Gastroesophageal sphincter (tissue), 4 donors: ENCODE data around the gene CBX8. TPM values are rescaled to one million over a fixed set of nuclear protein-coding genes. Genes with fewer than 3 reads are reported as not detected.

Experiments used
- ATAC-seq: fragments of 150-250 bp; one replicate; pipeline ENCODE4 v1.9.1; 2016; ENCODE audit warnings: mild to moderate bottlenecking, moderate library complexity
- H3K27ac ChIP-seq, 4 donors: fragments of 200-600 bp; sonication (generic) in 3 of 4; 1 replicate in 3 of 4; 2 replicates in 1 of 4; pipeline ENCODE4 v1.5.1; 2016 to 2019
- H3K27me3 ChIP-seq: fragments of 200-600 bp; sonication (generic); one replicate; pipeline ENCODE4 v1.5.1; 2019
- H3K36me3 ChIP-seq, 2 donors: fragments of 200-600 bp; sonication (generic); one replicate each; pipeline ENCODE4 v1.5.1; 2019; ENCODE audit warnings: control low read depth in 1 of 2
- H3K4me1 ChIP-seq, 3 donors: fragments of 200-600 bp; sonication (generic); 1 replicate in 2 of 3; 2 replicates in 1 of 3; pipeline ENCODE4 v1.5.1; 2016 to 2019; ENCODE audit warnings: control low read depth in 2 of 3
- H3K4me3 ChIP-seq, 2 donors: fragments of 200-600 bp; sonication (generic); one replicate each; pipeline ENCODE4 v1.5.1; 2019; ENCODE audit warnings: mild to moderate bottlenecking in 1 of 2, moderate library complexity in 1 of 2
- H3K9me3 ChIP-seq, 3 donors: fragments of 200-600 bp; sonication (generic); one replicate each; pipeline ENCODE4 v1.5.1; 2017 to 2019; ENCODE audit warnings: control low read depth in 2 of 3
- CTCF ChIP-seq, 4 experiments: fragments of 200-600 bp in 2 of 4; fragments of 450-650 bp in 2 of 4; sonication (generic) in 1 of 4; IDR thresholded peaks; one replicate each; pipeline ENCODE4 v1.5.1; 2017 to 2019; ENCODE audit warnings: antibody characterized with exemption in 4 of 4, mild to moderate bottlenecking in 2 of 4, moderate library complexity in 2 of 4
- EP300 ChIP-seq: sonication (generic); formaldehyde crosslinking; IDR thresholded peaks from one replicate; pipeline ENCODE4 v1.6.1; 2017; ENCODE audit warnings: antibody characterized with exemption, mild to moderate bottlenecking
- POLR2A ChIP-seq, 2 donors: fragments of 450-650 bp; IDR thresholded peaks; one replicate each; pipeline ENCODE4 v1.6.1; 2017; ENCODE audit warnings: antibody characterized with exemption in 2 of 2, mild to moderate bottlenecking in 2 of 2, moderate library complexity in 1 of 2
- POLR2AphosphoS5 ChIP-seq: sonication (generic); formaldehyde crosslinking; IDR thresholded peaks from one replicate; pipeline ENCODE4 v1.6.1; 2017; ENCODE audit warnings: antibody characterized with exemption
- WGBS, 2 donors: methylation state at CpG; one replicate each; pipeline ENCODE4 v1.1.5; 2018; ENCODE audit warnings: low coverage in 1 of 2; 5-methylcytosine and 5-hydroxymethylcytosine counted together
- total RNA-seq, 4 donors: library from RNA; depleted of rRNA; stranded (reverse); fragments of >200 nt; gene quantifications; one replicate each; pipeline ENCODE4 v1.1.0, GENCODE V29; 2016

The CBX8 gene
- total RNA-seq, result 10 to 100 TPM in 1 of 4 donors, 1 to 10 TPM in 2, under 1 TPM in 1; 0.40 to 10.6 (median 3.9) TPM

DNA sequence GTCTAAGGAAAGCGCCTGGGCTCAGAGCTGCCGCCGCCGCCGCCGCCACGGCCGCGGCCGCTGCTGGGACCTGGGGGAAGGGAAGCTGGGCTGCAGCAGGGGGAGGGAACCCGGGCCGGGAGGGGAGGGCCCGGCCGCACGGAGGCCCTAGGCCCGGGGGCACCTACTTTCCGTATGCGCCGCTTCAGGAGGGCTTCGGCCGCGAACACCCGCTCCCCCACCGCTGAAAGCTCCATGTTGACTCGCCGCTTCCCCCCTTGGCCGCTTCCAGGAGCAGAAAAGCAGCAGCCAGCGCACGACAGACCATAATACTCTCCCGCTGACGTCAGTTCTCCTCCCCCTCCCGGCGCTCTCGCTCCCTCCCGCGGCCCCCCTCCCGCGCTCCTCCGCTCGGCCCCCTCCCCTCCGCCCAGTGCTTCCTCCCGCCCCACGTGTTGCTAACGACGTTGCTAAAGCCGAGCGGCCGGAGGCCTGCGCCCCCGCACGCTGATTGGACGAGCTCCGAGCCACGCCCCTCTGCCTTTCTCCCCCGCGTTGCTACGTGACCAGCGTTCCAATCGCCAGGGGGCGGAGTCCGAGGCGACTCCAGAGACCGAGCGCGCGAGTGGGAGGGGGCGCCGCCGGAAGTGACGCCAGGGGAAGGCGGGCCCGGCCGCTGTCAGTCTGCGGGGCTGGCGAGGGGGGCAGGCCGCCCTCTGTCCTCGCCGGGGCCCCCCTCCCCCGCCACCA is at the start of gene CBX8:
Gene CBX8 (minus strand): TSS at position 315 of the 729 bp plus-strand sequence. CDS start 79 bp downstream, at position 236.
- Histone ChIP-seq H3K4me3 (peak within 1 kb of the TSS; percentile 69 to 82), H3K9me3 (no peaks in the 10 kb centered on the region), H3K4me1 (peaks cover 0 to 87% (median 35%) of the 10 kb centered on the region in 3 donors), H3K27ac (peak within 1 kb of the TSS; percentile 18 to 88 (median 86)), H3K27me3 (peaks cover 79% of the 10 kb centered on the region), H3K36me3 (peaks cover 0 to 10% of the 10 kb centered on the region in 2 donors)
- peak; percentile 95 for ATAC-seq
- no CpG with 5 or more reads among the region's 79 CpGs for WGBS, 2 donors
- peak in 1 of 2 donors; percentile 25 for TF ChIP-seq POLR2A (IDR thresholded peaks at IDR 0.05)
- TF ChIP-seq EP300, result no peak
- TF ChIP-seq POLR2AphosphoS5, result no peak
- TF ChIP-seq CTCF (IDR thresholded peaks at IDR 0.05), result peak in 3 of 4 experiments; percentile 21 to 62 (median 43)

- TF ChIP-seq POLR2A (IDR thresholded peaks at IDR 0.05) (no peak), POLR2AphosphoS5 (no peak), EP300 (no peak), CTCF (IDR thresholded peaks at IDR 0.05) (no peak)
- peak; percentile 17 for ATAC-seq
- WGBS, 2 donors, result 17 to 48% methylated on average over 6 to 7 of the region's 7 CpGs
- Histone ChIP-seq H3K27me3 (peaks cover 78% of the 10 kb centered on the region), H3K27ac (peak overlapping the region in 3 of 4 donors; percentile 45 to 64 (median 49)), H3K4me1 (peaks cover 0 to 48% (median 32%) of the 10 kb centered on the region in 3 donors), H3K9me3 (peaks cover 0 to 9% (median 0%) of the 10 kb centered on the region in 3 donors), H3K4me3 (no peak overlapping the region), H3K36me3 (no peaks in the 10 kb centered on the region)
These were observed 48.7 kb upstream of the CBX8 start for GRCh38 chr17:79845601-79845949.

DNA sequence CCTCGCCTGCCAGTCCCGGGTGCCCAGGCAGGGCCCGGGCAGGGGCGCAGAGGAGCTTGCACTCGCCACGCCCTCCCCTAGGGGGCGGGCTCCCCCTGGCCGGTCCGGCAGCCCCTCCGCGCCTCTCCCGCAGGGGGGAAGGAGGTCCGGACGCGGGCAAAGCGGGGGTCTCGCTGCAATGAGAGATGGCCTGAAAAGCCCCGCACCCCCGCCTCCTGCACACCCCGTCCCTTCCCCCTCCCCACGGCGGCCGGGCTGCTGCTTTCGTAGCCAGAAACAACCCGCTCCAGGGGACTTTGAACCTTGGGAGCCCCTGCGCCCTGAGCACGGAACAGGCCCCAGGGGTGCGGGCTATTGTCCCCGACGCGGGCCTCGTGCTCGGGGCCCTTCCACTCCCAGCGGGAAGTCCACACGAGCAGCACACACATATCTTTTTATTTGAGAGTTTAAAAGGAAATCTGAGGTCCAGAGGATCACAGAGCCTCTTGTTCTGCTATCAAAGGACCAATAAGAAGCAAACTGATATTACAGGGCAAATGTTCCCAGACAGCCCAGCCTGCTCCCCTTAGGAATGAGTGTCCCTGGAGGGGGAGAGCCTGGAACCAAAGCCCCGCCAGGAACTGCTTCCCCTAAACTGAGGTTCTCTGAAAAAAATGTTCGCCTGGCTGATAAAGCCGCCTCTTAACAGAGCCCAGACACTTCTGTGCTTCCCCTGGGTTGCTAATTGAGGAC is 48.2 kb upstream of the CBX8 start:
- Histone ChIP-seq H3K27ac (peak overlapping the region in 3 of 4 donors; percentile 45 to 64 (median 49)), H3K36me3 (no peaks in the 10 kb centered on the region), H3K9me3 (peaks cover 0 to 15% (median 0%) of the 10 kb centered on the region in 3 donors), H3K4me1 (peaks cover 0 to 53% (median 37%) of the 10 kb centered on the region in 3 donors), H3K4me3 (peak overlapping the region; percentile 29 to 61), H3K27me3 (peaks cover 82% of the 10 kb centered on the region)
- TF ChIP-seq POLR2AphosphoS5 (no peak), POLR2A (IDR thresholded peaks at IDR 0.05) (no peak), EP300 (no peak), CTCF (IDR thresholded peaks at IDR 0.05) (peak in 3 of 4 experiments; percentile 13 to 95 (median 48))
- WGBS, 2 donors, result 10 to 52% methylated on average over 2 to 3 of the region's 38 CpGs
- peak; percentile 42 for ATAC-seq

DNA sequence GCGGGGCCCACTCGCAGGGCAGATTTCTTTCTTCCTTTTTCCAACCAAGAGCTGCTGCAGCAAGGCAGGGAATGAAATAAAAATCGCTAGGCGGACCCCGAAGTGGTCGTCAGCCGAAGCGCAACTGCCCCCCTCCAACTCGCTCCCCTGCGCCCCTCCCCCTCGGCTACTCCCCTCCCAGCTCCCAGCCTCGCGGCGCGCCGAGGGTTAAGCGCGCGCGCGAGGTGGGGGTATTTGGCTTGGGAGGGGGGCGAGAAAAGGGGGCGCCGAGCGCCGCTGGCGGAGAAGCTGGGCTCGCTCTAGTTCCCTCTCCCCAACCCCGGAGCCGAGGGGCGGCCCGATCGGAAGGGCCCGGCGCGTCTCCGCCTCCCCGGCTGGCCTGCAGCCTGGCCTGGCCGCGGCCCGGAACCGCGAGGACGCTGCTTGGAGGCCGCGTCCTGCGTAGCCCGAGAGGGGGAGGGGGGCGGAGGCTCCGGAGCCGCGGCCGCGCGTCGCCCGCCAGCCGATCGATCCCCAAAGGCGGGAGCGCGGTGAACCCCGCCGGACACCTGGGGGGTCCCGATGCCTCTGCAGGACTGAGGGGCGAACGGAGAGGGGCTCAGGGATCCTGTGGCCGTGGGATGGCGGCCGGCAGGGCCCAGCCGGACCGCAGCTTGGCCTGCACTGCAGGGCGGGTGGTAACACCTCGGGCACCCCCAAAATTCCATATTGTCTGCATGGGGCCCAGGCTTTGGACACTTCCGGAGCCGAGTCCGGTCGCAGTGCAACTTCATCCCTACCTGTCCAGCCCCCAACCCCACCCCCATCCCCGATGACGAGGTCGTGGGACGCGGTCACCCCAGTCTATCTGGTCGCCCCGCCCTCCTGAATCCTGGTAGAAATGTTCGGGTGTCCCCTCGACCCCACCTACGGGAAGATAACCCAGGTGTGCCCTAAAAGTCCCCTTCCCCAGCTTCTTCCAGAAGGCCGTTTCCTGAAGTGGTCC is 47.2 kb upstream of the CBX8 start:
- peak; percentile 66 for ATAC-seq
- TF ChIP-seq EP300 (no peak), POLR2AphosphoS5 (peak; percentile 19), POLR2A (IDR thresholded peaks at IDR 0.05) (no peak), CTCF (IDR thresholded peaks at IDR 0.05) (peak in 2 of 4 experiments; percentile 6 to 9)
- Histone ChIP-seq H3K4me3 (peak overlapping the region; percentile 29 to 61), H3K36me3 (no peaks in the 10 kb centered on the region), H3K9me3 (peaks cover 0 to 16% (median 0%) of the 10 kb centered on the region in 3 donors), H3K27me3 (peaks cover 87% of the 10 kb centered on the region), H3K4me1 (peaks cover 0 to 60% (median 42%) of the 10 kb centered on the region in 3 donors), H3K27ac (peak overlapping the region in 3 of 4 donors; percentile 45 to 64 (median 49))
- 0% methylated on average over 4 to 5 of the region's 89 CpGs for whole genome bisulfite sequencing, 2 donors
